GM19025 (cell line): ENCODE data around the gene TCERG1L.
"Not testable (repeated sequence)": the region's sequence is repeated elsewhere in the genome, so short reads cannot be mapped to it uniquely, and the experiment has no call there.

Experiments
- ATAC-seq: cut with Tn5 transposase; IDR thresholded peaks from one replicate; pipeline ENCODE4 v1.9.1; 2021; ENCODE audit warnings: mild to moderate bottlenecking, low read depth, moderate library complexity; ENCODE audit not compliant: unreplicated experiment

Gene TCERG1L

DNA sequence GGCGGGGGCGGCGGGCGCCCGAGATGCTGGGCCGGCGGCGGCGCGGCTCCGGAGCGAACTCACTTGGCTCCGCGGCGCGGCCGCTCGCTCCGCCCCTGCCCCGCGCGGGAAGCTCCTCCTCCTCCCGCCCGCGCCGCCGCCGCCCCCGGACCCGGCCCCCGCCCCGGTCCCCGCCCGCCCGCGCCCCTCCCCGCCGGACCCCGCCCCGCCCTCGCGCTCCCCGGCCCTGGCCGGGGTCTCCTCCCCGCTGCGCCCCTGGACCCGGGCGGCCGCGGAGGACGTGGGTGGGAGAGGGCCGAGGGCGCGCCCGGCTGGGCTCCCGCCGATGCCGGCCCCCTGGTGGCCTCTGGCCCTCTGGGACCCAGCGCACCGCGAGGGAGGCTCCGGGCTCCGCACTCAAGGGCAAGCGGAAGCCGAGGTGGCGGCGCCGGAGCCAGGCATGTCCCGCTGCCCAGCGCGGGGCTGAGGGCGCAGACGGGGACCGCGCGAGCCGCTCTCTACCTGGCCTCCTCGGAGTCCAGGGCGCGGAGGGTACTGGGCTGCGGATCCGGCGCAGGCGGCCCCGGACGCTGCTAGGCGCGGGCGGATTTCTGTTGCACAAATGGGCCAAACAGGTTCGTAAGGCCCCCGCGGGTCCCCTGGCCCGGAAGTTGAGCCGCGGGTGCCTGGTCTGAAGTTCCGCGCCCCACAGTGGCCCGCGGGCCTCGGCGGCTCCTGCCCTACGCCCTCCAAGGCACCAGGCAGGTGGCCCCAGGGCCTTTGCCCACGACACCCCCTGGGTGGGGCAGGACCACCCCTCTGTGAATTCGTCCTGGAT is at the start of gene TCERG1L:
TSS of gene TCERG1L (minus strand) at position 61 of the 817 bp plus-strand sequence. CDS start 86 bp downstream, outside the sequence.
- no peak for ATAC-seq

GRCh38 chr10:131358741-131359442 is 47.4 kb upstream of the TCERG1L start:
- ATAC-seq, result no peak

GRCh38 chr10:131356442-131356841 is 44.9 kb upstream of the TCERG1L start:
- no peak for ATAC-seq

DNA sequence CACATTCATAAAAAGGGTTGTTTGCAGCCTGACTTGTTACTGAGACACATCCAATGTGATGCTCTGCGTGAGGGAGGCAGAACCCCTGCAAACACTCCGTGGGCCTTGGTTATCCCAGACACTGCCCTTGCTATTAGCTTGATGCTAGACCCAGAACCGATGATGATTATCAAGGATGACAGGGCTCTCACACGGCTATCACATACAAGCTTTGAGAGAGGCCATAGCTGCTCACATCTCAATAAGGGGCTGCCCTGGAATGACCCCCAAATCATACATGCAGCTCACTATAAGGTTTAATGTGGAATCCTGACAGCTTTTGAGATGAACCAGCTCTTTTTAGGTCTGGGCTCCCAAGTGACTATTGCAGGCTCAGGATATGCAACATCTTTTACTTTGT is 44.4 kb upstream of the TCERG1L start:
- no peak for ATAC-seq

- ATAC-seq, result no peak
Observed at GRCh38 chr10:131355056-131355455, 43.5 kb upstream of the TCERG1L start.

DNA sequence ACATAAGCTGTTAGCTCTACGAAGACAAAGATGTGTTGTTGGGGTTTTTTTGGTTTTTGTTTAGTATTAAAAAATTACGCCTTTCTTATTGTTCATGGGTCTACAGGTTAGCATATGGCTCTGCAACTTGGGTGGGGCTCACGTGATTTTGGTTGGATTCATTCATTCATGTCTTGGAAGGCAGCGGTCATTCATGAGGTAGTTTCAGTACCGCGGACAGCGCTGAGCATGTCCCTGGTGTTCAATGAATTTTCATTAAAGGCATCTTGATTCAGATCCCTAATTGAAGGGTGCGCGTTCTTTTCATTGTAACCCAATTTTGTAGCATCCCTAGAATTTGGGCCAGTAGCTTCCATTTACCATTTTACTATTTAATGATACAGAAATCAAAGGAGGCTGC is 42.9 kb upstream of the TCERG1L start:
- ATAC-seq, result no peak

DNA sequence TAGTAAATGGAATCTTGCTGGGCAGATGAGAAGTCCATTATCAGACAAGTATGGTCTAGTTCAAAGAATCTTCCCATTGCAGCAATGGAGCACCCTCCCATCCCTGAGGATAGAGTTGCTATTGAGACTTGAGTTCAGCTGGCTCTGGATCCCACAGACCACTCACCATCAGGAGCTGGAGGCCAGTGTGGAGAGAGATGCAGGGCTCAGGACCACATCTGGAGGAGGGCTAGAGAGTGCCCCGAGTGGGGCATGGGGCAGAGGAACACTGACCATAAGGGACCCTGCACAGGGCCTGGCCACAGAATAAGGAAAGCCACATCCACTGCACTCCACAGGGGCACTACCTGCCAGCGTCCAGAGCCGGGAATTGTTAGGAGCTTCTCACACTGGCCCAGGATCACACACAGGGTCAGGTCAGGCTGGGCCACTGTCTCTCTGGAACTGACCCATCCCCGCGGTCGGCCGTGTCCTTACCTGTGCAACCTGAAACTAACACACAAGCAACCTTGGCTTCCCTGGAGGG is 41.3 kb upstream of the TCERG1L start:
- ATAC-seq, result no peak

- ATAC-seq, result no peak
Observed at GRCh38 chr10:131350660-131351059, 39.1 kb upstream of the TCERG1L start.

DNA sequence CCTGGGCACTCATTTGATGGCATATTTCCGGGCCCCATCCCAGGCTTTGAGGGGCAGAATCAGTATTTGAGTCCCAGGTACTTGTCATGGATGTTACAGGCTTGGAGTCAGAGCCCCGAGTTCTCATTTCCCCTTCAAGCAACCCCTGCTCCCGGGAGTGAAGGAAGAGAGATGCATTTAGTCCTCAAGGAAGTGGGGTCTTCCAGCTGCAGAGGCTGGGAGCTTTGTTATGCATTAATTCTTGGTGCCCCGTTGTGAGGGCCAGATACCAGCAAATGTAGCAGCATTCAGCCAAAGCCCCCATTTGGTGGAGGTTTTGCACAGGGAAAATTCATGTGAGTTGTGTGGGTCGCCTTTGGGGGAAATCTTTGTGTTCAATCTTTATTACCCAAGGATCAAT is 38.7 kb upstream of the TCERG1L start:
- ATAC-seq, result no peak

- no peak for ATAC-seq
Observed at GRCh38 chr10:131346456-131346855, 34.9 kb upstream of the TCERG1L start.

DNA sequence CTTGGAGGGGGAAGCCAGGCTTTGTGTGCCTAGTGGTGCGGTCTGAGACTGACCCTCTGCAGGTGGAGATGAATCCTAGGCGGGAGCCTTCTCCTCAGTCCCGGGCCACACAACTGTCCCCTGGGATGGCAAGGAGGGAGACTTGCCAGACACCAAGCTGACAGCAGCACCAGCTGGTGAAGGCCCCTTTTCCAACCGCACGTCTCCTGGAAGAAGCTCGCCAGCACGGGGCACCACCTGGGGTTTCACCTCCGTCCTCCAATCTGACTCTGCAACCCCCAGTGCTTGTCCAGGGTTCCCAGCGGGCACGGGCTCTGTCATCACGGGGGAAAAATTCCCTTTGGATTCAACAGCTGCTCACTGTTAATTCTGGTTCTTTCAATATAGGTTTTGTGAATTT is 34.2 kb upstream of the TCERG1L start:
- no peak for ATAC-seq

- no peak for ATAC-seq
Observed at GRCh38 chr10:131344747-131345146, 33.2 kb upstream of the TCERG1L start.

DNA sequence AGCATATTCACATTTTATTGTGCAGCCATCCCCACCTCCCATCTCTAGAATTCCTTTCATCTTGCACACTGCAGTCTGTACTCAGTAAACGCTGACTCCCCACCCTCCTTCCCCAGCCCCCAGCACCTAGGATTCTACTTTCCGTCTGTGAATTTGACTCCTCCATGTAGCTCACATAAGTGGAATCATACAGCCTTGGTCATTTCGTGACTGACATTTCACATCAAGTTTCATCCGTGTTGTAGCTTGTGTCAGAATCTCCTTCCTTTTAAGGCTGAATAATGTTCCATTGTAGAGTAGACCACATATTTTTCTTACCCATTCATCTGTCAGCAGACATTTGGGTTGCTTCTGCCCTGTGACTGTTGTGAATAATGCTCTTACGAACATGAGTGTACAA is 26.2 kb upstream of the TCERG1L start:
- ATAC-seq, result no peak

DNA sequence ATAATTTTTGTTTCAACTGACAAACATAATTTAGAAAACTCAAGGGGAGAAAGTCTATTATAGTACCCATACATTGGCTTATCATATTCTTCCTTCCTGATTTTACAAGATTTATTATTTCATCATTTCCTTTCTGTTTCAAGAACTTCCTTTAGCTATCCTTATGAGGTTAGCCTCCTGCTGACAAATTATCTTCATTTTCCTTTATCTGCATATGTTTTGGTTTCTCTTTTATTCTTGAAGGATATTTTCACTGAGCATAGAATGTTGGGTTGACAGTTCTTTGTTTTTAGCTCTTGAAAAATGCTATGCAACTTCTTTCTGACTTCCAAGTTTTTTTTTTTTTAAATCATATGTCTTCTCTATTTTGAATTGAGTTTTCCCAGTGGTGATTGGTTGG is 21.3 kb upstream of the TCERG1L start:
- ATAC-seq, result no peak

GRCh38 chr10:131323880-131324279 is 12.4 kb upstream of the TCERG1L start:
- ATAC-seq, result no peak

DNA sequence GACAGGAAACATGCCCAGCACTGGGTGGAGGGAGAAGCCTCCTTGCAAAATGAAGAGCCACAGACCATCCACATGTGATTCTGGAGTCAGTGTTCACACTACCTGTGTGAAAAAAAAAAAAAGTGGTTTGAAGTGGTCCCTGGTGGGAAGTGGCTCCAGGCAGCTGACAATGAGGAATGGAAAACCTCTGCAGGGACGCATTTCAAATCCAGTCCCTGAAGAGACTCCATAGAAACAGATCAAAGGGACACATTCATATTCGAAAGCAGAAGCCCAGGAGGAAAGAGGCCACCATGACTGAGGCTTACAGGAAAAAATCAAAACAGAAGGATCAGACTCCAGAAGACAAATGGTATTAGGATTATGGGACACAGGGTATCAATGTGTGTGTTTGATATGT is 11.5 kb upstream of the TCERG1L start:
- no peak for ATAC-seq

DNA sequence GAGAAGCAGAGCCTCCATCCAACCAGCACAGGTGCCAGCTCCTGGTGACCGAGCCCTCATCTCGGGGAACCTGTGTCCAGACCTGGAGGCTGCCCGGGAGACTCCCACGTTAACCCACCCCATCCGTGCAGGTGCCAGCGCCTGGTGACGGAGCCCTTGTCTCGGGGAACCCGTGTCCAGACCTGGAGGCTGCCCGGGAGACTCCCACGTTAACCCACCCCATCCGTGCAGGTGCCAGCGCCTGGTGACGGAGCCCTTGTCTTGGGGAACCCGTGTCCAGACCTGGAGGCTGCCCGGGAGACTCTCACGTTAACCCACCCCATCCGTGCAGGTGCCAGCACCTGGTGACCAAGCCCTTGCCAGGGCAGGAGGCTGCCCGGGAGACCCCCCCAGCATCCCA is 11.1 kb upstream of the TCERG1L start:
- ATAC-seq, result not testable (repeated sequence)

GRCh38 chr10:131320860-131321604 is 9.5 kb upstream of the TCERG1L start:
- no peak for ATAC-seq

DNA sequence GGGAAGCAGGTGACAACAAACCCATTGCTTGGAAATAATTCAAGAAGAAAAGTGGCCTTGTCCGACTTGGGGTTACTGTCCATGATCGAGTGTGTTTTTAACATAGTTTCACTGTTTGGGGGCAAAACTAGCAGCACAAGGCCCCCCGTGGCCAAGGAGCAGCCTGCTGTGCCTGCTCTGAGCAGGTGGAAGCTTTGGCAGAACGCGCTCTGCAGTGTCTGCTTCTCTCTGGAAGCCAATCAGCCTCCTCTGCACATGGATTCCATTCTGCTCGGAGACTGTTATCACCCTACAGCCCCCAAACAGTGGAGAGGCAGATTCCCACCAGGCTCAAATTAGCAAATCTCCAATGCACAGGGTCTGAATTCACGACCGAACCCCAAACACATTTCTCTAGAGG is 7.3 kb upstream of the TCERG1L start:
- ATAC-seq, result no peak

GRCh38 chr10:131318291-131318690 is 6.8 kb upstream of the TCERG1L start:
- no peak for ATAC-seq
